KMS-11 (cell line): ENCODE data around the gene LRRC4B.

Experiments used
- H2AFZ ChIP-seq: fragments of 200-600 bp; sonication (generic); 2 replicates; pipeline ENCODE4 v1.6.1; 2016; ENCODE audit warnings: antibody characterized with exemption, mixed run types, low read depth
- H3K27ac ChIP-seq: fragments of 200-600 bp; sonication (generic); 2 replicates; pipeline ENCODE4 v1.6.1; 2016; ENCODE audit warnings: mild to moderate bottlenecking, mixed run types
- H3K27me3 ChIP-seq: fragments of 200-600 bp; sonication (generic); 2 replicates; pipeline ENCODE4 v1.6.1; 2017; ENCODE audit warnings: mild to moderate bottlenecking, low read depth, mixed run types, moderate library complexity; ENCODE audit not compliant: insufficient read depth
- H3K36me3 ChIP-seq: fragments of 200-600 bp; sonication (generic); 2 replicates; pipeline ENCODE4 v1.6.1; 2017; ENCODE audit warnings: mild to moderate bottlenecking, mixed run types; ENCODE audit not compliant: insufficient read depth
- H3K4me1 ChIP-seq: fragments of 200-600 bp; sonication (generic); 2 replicates; pipeline ENCODE4 v1.6.1; 2016; ENCODE audit warnings: mild to moderate bottlenecking, low read depth, mixed run types; ENCODE audit not compliant: poor library complexity, severe bottlenecking
- H3K4me2 ChIP-seq: fragments of 200-600 bp; sonication (generic); 2 replicates; pipeline ENCODE4 v1.7.0; 2016; ENCODE audit warnings: mild to moderate bottlenecking, mixed run types
- H3K4me3 ChIP-seq: fragments of 200-600 bp; sonication (generic); IDR thresholded peaks from 2 replicates; pipeline ENCODE4 v1.6.1; 2017; ENCODE audit warnings: low read depth, low read length, mixed read lengths; ENCODE audit not compliant: insufficient read depth
- H3K79me2 ChIP-seq: fragments of 200-600 bp; sonication (generic); 2 replicates; pipeline ENCODE4 v1.6.1; 2016; ENCODE audit warnings: low read depth, mixed run types; ENCODE audit not compliant: insufficient read depth
- H3K9ac ChIP-seq: fragments of 200-600 bp; sonication (generic); 2 replicates; pipeline ENCODE4 v1.6.1; 2016; ENCODE audit warnings: mild to moderate bottlenecking, mixed run types
- H4K20me1 ChIP-seq: fragments of 200-600 bp; sonication (generic); 2 replicates; pipeline ENCODE4 v1.6.1; 2016; ENCODE audit warnings: mild to moderate bottlenecking, mixed run types; ENCODE audit not compliant: insufficient read depth
- CTCF ChIP-seq: fragments of 200-600 bp; sonication (generic); conservative IDR thresholded peaks from 2 replicates; pipeline ENCODE4 v1.6.1; 2017; ENCODE audit warnings: low read depth, mild to moderate bottlenecking, antibody characterized with exemption, low read length, moderate library complexity, mixed read lengths

The LRRC4B gene

GRCh38 chr19:50480281-50481111 lies 87.7 kb downstream of the LRRC4B start:
- Histone ChIP-seq H3K9ac (no peak overlapping the region), H2AFZ (no peak overlapping the region)

GRCh38 chr19:50479761-50480251 lies 88.4 kb downstream of the LRRC4B start:
- Histone ChIP-seq H3K4me2 (no peak overlapping the region), H3K4me3 (no peak overlapping the region), H3K4me1 (peaks cover 5% of the 10 kb centered on the region), H3K9ac (no peak overlapping the region), H3K36me3 (no peaks in the 10 kb centered on the region), H3K79me2 (peaks cover 17% of the 10 kb centered on the region; the same call in 1 of the 2 replicates), H2AFZ (no peak overlapping the region), H4K20me1 (no peaks in the 10 kb centered on the region), H3K27ac (no peak overlapping the region), H3K27me3 (no peaks in the 10 kb centered on the region)
- TF ChIP-seq CTCF: no peak

More at GRCh38 chr19:50480281-50481111, 87.7 kb downstream of the LRRC4B start:
- H3K36me3 ChIP-seq: no peaks in the 10 kb centered on the region
- no peak for TF ChIP-seq CTCF
- no peaks in the 10 kb centered on the region for H3K27me3 ChIP-seq
- H3K4me2 ChIP-seq: no peak overlapping the region
- H3K27ac ChIP-seq: no peak overlapping the region
- no peaks in the 10 kb centered on the region for H4K20me1 ChIP-seq
- peaks cover 17% of the 10 kb centered on the region; the same call in 1 of the 2 replicates for H3K79me2 ChIP-seq
- no peak overlapping the region for H3K4me3 ChIP-seq
- H3K4me1 ChIP-seq: peaks cover 5% of the 10 kb centered on the region

GRCh38 chr19:50478901-50479715 lies 89.1 kb downstream of the LRRC4B start:
- Histone ChIP-seq H3K79me2 (peaks cover 17% of the 10 kb centered on the region; the same call in 1 of the 2 replicates), H3K4me1 (peaks cover 5% of the 10 kb centered on the region), H3K4me3 (no peak overlapping the region), H3K27ac (no peak overlapping the region), H3K4me2 (no peak overlapping the region), H3K36me3 (no peaks in the 10 kb centered on the region), H3K27me3 (0 out of 2 replicates have a peak, but pooled peaks cover 2% of the 10 kb centered on the region), H2AFZ (no peak overlapping the region), H4K20me1 (no peaks in the 10 kb centered on the region), H3K9ac (no peak overlapping the region)
- peak; percentile 45 for TF ChIP-seq CTCF

- no peaks in the 10 kb centered on the region for H3K36me3 ChIP-seq
- H3K9ac ChIP-seq: no peak overlapping the region
- peak overlapping the region; percentile 65 for H3K4me2 ChIP-seq
- H4K20me1 ChIP-seq: no peaks in the 10 kb centered on the region
- peaks cover 17% of the 10 kb centered on the region; the same call in 1 of the 2 replicates for H3K79me2 ChIP-seq
- H3K4me1 ChIP-seq: peaks cover 5% of the 10 kb centered on the region
- TF ChIP-seq CTCF: no peak
- no peak overlapping the region for H3K4me3 ChIP-seq
- peaks cover 3% of the 10 kb centered on the region; the same call in 1 of the 2 replicates for H3K27me3 ChIP-seq
- H3K27ac ChIP-seq: no peak overlapping the region
- H2AFZ ChIP-seq: no peak overlapping the region
These were observed 90.3 kb downstream of the LRRC4B start for GRCh38 chr19:50477751-50478515.
